Putamen (tissue), 1 donor: ENCODE measurements around the gene BCAP31.

ENCODE experiments used
- DNase-seq: peaks from one replicate; pipeline ENCODE4 v3.0.0-alpha.2; 2016; ENCODE audit warnings: low spot score

BCAP31 gene

GRCh38 chrX:153724252-153725038, at the start of gene BCAP31, which contains the start of gene ABCD1:
Gene BCAP31, minus strand, starts transcription at chrX:153724387. Its CDS starts 1,143 bp downstream, at chrX:153723244.
Gene ABCD1, plus strand, starts transcription at chrX:153724856. Its CDS starts 411 bp downstream, at chrX:153725267.
- peak; percentile 87 for DNase-seq

- no peak for DNase-seq
Measured at GRCh38 chrX:153773218-153773611, 49.0 kb upstream of the BCAP31 start.

GRCh38 chrX:153772316-153773217, 48.4 kb upstream of the BCAP31 start:
- DNase-seq = no peak

- DNase-seq = no peak
Measured at GRCh38 chrX:153771415-153772315, 47.5 kb upstream of the BCAP31 start.

GRCh38 chrX:153770601-153771414, 46.6 kb upstream of the BCAP31 start:
- DNase-seq = no peak

GRCh38 chrX:153769865-153770600, 45.8 kb upstream of the BCAP31 start:
- no peak for DNase-seq

GRCh38 chrX:153769158-153769864, 45.1 kb upstream of the BCAP31 start:
- DNase-seq = no peak

- DNase-seq = no peak
Measured at GRCh38 chrX:153768311-153769157, 44.3 kb upstream of the BCAP31 start.

- no peak for DNase-seq
Measured at GRCh38 chrX:153767674-153768055, 43.5 kb upstream of the BCAP31 start.

GRCh38 chrX:153766871-153767673, 42.9 kb upstream of the BCAP31 start:
- DNase-seq = no peak

- DNase-seq = peak; percentile 74
Measured at GRCh38 chrX:153766098-153766817, 42.1 kb upstream of the BCAP31 start.

- peak; percentile 93 for DNase-seq
Measured at GRCh38 chrX:153765138-153766079, 41.2 kb upstream of the BCAP31 start.

- DNase-seq = no peak
Measured at GRCh38 chrX:153764786-153765137, 40.6 kb upstream of the BCAP31 start.

- DNase-seq = peak; percentile 86
Measured at GRCh38 chrX:153763989-153764755, 40.0 kb upstream of the BCAP31 start, which contains the start of gene PLXNB3. Gene PLXNB3, plus strand, starts transcription at chrX:153764249. Its CDS starts 1,287 bp downstream, at chrX:153765536.

GRCh38 chrX:153763298-153763932, 39.2 kb upstream of the BCAP31 start:
- DNase-seq = no peak
